ENCODE data around the gene MPRIP.

Gene MPRIP

GRCh38 chr17:17200311-17200710 is 158.1 kb downstream of the MPRIP start:
- no peak for DNase-seq

GRCh38 chr17:17200831-17201230 is 158.6 kb downstream of the MPRIP start:
- DNase-seq = no peak

GRCh38 chr17:17201271-17201670 is 159.0 kb downstream of the MPRIP start:
- DNase-seq = no peak

GRCh38 chr17:17201907-17202306 is 159.7 kb downstream of the MPRIP start:
- DNase-seq = no peak

- DNase-seq = no peak
Observed at GRCh38 chr17:17203173-17203730, 161.0 kb downstream of the MPRIP start.

GRCh38 chr17:17204041-17204591 is 161.9 kb downstream of the MPRIP start:
- DNase-seq = no peak

GRCh38 chr17:17204635-17205231 is 162.5 kb downstream of the MPRIP start:
- DNase-seq = no peak

- peak; percentile 75 for DNase-seq
Observed at GRCh38 chr17:17205368-17206123, 163.3 kb downstream of the MPRIP start.

- DNase-seq = peak; percentile 97
Observed at GRCh38 chr17:17206124-17206912, 164.1 kb downstream of the MPRIP start, which contains the start of gene PLD6. Gene PLD6, minus strand, starts transcription at chr17:17206333. Its CDS starts 47 bp downstream, at chr17:17206286.

GRCh38 chr17:17206913-17207335 is 164.7 kb downstream of the MPRIP start:
- no peak for DNase-seq

GRCh38 chr17:17207998-17208397 is 165.7 kb downstream of the MPRIP start:
- DNase-seq = no peak

- no peak for DNase-seq
Observed at GRCh38 chr17:17213775-17214174, 171.5 kb downstream of the MPRIP start.

GRCh38 chr17:17214646-17215436 is 172.6 kb downstream of the MPRIP start:
- no peak for DNase-seq

- no peak for DNase-seq
Observed at GRCh38 chr17:17215575-17215974, 173.3 kb downstream of the MPRIP start.

- DNase-seq = no peak
Observed at GRCh38 chr17:17216236-17216635, 174.0 kb downstream of the MPRIP start.

- no peak for DNase-seq
Observed at GRCh38 chr17:17216776-17217175, 174.5 kb downstream of the MPRIP start.

GRCh38 chr17:17217995-17218394 is 175.7 kb downstream of the MPRIP start:
- no peak for DNase-seq

- DNase-seq = no peak
Observed at GRCh38 chr17:17220529-17220928, 178.3 kb downstream of the MPRIP start.

- DNase-seq = no peak
Observed at GRCh38 chr17:17221329-17221728, 179.1 kb downstream of the MPRIP start.

GRCh38 chr17:17223736-17224135 is 181.5 kb downstream of the MPRIP start:
- no peak for DNase-seq

GRCh38 chr17:17224137-17224536 is 181.9 kb downstream of the MPRIP start:
- DNase-seq = no peak

- DNase-seq = no peak
Observed at GRCh38 chr17:17225901-17226300, 183.6 kb downstream of the MPRIP start.
